Measurements from ENCODE around the gene NCK2. TPM values are rescaled to one million over a fixed set of nuclear protein-coding genes. Genes with fewer than 3 reads are reported as not detected.

Gene NCK2
- total and polyA plus RNA-seq, 2 of the 13 experiments (the other 11 are each of a cell fraction or from before 2014, with no cell fraction given): 14.8 to 23.5 TPM

- TF ChIP-seq ZNF260 (CRISPR knock-in tag; IDR thresholded peaks at IDR 0.05; ENCODE audit: borderline replicate concordance, low read depth): no peak
- TF ChIP-seq POGK (CRISPR knock-in tag; conservative IDR thresholded peaks at IDR 0.05): peak; percentile 91
- no peak for TF ChIP-seq ZNF512B (CRISPR knock-in tag; IDR thresholded peaks at IDR 0.05; ENCODE audit: borderline replicate concordance)
- no peak for TF ChIP-seq ZNF75D (CRISPR knock-in tag; IDR thresholded peaks at IDR 0.05; ENCODE audit: borderline replicate concordance)
- TF ChIP-seq RBM39 (IDR thresholded peaks at IDR 0.05; ENCODE audit: low read depth, low read length, poor library complexity, severe bottlenecking): no peak
- TF ChIP-seq SP2 (CRISPR knock-in tag; IDR thresholded peaks at IDR 0.05): no peak
- TF ChIP-seq ZNF776 (CRISPR knock-in tag; IDR thresholded peaks at IDR 0.05): 0 out of 2 replicates have a peak, but pooled peaks have one; percentile 49
- TF ChIP-seq TARDBP (CRISPR knock-in tag; IDR thresholded peaks at IDR 0.05): peak; percentile 78
- TF ChIP-seq HOXA5 (CRISPR knock-in tag; IDR thresholded peaks at IDR 0.05): no peak
- TF ChIP-seq ZNF761 (CRISPR knock-in tag; conservative IDR thresholded peaks at IDR 0.05): 0 out of 2 replicates have a peak, but pooled peaks have one; percentile 43
- no peak for TF ChIP-seq MTF1 (CRISPR knock-in tag; IDR thresholded peaks at IDR 0.05)
- peak; percentile 97 for TF ChIP-seq RCOR2 (CRISPR knock-in tag; IDR thresholded peaks at IDR 0.05)
- no peak; the same call in 1 of the 2 replicates for TF ChIP-seq NFIB (CRISPR knock-in tag; IDR thresholded peaks at IDR 0.05; ENCODE audit: borderline replicate concordance)
- TF ChIP-seq RXRB (CRISPR knock-in tag; IDR thresholded peaks at IDR 0.05; ENCODE audit: borderline replicate concordance): peak; percentile 93
- peak; percentile 72; the same call in 1 of the 2 replicates for TF ChIP-seq MAZ (IDR thresholded peaks at IDR 0.05; ENCODE audit: borderline replicate concordance, low read depth, low read length)
- TF ChIP-seq MAZ (CRISPR knock-in tag; IDR thresholded peaks at IDR 0.05; ENCODE audit: low read depth): peak; percentile 74
- peak; percentile 53; the same call in 1 of the 2 replicates for TF ChIP-seq NR2F2 (IDR thresholded peaks at IDR 0.05; ENCODE audit: borderline replicate concordance, low read depth)
- no peak for TF ChIP-seq ZNF83 (CRISPR knock-in tag; IDR thresholded peaks at IDR 0.05; ENCODE audit: borderline replicate concordance)
- TF ChIP-seq ZFP1 (CRISPR knock-in tag; IDR thresholded peaks at IDR 0.05): peak; percentile 47; the same call in 1 of the 2 replicates
- TF ChIP-seq ZNF280D (CRISPR knock-in tag; IDR thresholded peaks at IDR 0.05): peak; percentile 95
- peak; percentile 97 for TF ChIP-seq ZMYM3 (CRISPR knock-in tag; IDR thresholded peaks at IDR 0.05)
- no peak for TF ChIP-seq KDM5A (IDR thresholded peaks at IDR 0.05; ENCODE audit: borderline replicate concordance, low read length)
- TF ChIP-seq ZNF576 (CRISPR knock-in tag; IDR thresholded peaks at IDR 0.05): no peak
These were observed 174.6 kb downstream of the NCK2 start (continued) for GRCh38 chr2:105919191-105919811.

All from HepG2 (cell line).